ENCODE data around the gene SLC15A2. TPM values are rescaled to one million over a fixed set of nuclear protein-coding genes. Genes with fewer than 3 reads are reported as not detected.

Gene SLC15A2
- total RNA-seq, 2 experiments from 2014 or later = 0.69 to 0.75 TPM

DNA sequence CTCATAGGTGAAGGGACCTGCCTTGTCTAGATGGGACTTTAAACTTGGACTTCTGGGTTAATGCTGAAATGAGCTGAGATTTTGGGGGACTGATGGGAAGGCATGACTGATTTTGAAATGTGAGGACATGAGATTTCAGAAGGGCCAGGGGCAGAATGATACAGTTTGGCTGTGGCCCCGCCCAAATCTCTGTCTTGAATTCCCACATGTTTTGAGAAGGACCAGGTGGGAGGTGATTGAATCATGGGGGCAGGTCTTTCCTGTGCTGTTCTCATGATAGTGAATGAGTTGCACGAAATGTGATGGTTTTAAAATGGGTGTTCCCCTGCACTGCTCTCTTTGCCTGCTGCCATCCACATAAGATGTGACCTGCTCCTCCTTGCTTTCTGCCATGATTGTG lies 85.0 kb downstream of the SLC15A2 start:
- H3K4me3 Mint-ChIP-seq = no peak overlapping the region
- H3K27me3 Mint-ChIP-seq = no peaks in the 10 kb centered on the region
- intact Hi-C loops (cut with DNase I, micrococcal nuclease) = no loop called here
- Histone ChIP-seq H3K27me3 (ENCODE audit: control insufficient read depth in 1 of 2, insufficient read depth in 2 of 2, low read length in 2 of 2) (no peaks in the 10 kb centered on the region), H3K27ac (ENCODE audit: low read depth in 1 of 2, low read length in 2 of 2) (no peak overlapping the region), H3K36me3 (ENCODE audit: insufficient read depth, low read length) (no peaks in the 10 kb centered on the region), H3K4me1 (ENCODE audit: insufficient read depth, low read length) (no peaks in the 10 kb centered on the region), H3K4me3 (ENCODE audit: low read length) (no peak overlapping the region), H3K9me3 (ENCODE audit: control insufficient read depth in 1 of 2, insufficient read depth in 1 of 2, low read length in 2 of 2) (peaks cover 7 to 10% of the 10 kb centered on the region in 2 experiments)
- H3K36me3 Mint-ChIP-seq (ENCODE audit: low read depth) = peaks cover 7% of the 10 kb centered on the region
- TF ChIP-seq, protein P1, sequence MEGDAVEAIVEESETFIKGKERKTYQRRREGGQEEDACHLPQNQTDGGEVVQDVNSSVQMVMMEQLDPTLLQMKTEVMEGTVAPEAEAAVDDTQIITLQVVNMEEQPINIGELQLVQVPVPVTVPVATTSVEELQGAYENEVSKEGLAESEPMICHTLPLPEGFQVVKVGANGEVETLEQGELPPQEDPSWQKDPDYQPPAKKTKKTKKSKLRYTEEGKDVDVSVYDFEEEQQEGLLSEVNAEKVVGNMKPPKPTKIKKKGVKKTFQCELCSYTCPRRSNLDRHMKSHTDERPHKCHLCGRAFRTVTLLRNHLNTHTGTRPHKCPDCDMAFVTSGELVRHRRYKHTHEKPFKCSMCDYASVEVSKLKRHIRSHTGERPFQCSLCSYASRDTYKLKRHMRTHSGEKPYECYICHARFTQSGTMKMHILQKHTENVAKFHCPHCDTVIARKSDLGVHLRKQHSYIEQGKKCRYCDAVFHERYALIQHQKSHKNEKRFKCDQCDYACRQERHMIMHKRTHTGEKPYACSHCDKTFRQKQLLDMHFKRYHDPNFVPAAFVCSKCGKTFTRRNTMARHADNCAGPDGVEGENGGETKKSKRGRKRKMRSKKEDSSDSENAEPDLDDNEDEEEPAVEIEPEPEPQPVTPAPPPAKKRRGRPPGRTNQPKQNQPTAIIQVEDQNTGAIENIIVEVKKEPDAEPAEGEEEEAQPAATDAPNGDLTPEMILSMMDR (IDR thresholded peaks at IDR 0.05) = no peak
- H3K27ac Mint-ChIP-seq = no peak overlapping the region
- ChIA-PET POLR2A (no interaction called here), CTCF (no interaction called here)
- ATAC-seq (ENCODE audit: poor library complexity) (no peak), DNase-seq (no peak)
- H3K4me1 Mint-ChIP-seq (ENCODE audit: low read depth) = no peaks in the 10 kb centered on the region
- peaks cover 11% of the 10 kb centered on the region for H3K9me3 Mint-ChIP-seq

DNA sequence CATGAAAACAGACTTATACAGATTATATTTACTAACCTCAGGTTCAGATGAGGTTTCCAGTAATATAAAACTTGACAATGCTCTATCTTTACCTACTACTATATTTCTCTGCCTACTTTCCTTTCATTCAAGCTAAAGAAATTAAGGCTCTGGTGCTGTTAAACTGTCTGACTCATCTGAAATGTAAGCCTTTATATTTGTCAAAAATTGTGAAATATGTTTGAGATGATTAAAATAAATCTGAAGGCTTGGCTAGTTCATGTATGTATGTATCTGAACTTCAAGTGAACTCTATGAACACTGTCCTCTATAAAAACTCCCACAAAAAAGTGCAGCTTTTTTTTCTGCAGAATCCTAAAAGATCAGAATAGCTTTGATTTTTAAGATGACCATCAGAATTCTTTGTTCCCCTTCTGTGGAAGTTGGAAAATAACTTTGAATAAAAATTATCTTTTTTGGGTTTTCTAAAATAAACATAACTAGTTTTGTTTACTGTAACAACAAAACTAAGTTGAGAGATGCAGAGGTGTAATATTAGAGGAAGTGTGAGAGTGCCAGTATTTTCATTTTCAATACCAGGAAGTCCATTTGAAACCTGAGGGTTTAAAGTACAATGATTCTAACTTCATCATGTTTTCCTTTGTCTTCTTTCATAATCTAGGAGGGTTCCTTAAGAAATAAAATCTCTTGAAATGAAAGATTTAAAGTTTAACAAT lies 85.7 kb downstream of the SLC15A2 start:
- Histone ChIP-seq H3K27me3 (ENCODE audit: control insufficient read depth in 1 of 2, insufficient read depth in 2 of 2, low read length in 2 of 2) (no peaks in the 10 kb centered on the region), H3K27ac (ENCODE audit: low read depth in 1 of 2, low read length in 2 of 2) (no peak overlapping the region), H3K4me1 (ENCODE audit: insufficient read depth, low read length) (no peaks in the 10 kb centered on the region), H3K9me3 (ENCODE audit: control insufficient read depth in 1 of 2, insufficient read depth in 1 of 2, low read length in 2 of 2) (peaks cover 7 to 10% of the 10 kb centered on the region in 2 experiments), H3K4me3 (ENCODE audit: low read length) (no peak overlapping the region), H3K36me3 (ENCODE audit: insufficient read depth, low read length) (no peaks in the 10 kb centered on the region)
- ATAC-seq (ENCODE audit: poor library complexity) (no peak), DNase-seq (no peak)
- Mint-ChIP-seq H3K36me3 (ENCODE audit: low read depth) (peaks cover 7% of the 10 kb centered on the region), H3K27me3 (no peaks in the 10 kb centered on the region), H3K4me1 (ENCODE audit: low read depth) (no peaks in the 10 kb centered on the region), H3K9me3 (peaks cover 11% of the 10 kb centered on the region), H3K27ac (no peak overlapping the region), H3K4me3 (no peak overlapping the region)
- intact Hi-C loops (cut with DNase I, micrococcal nuclease) = no loop called here
- CTCF ChIA-PET = no interaction called here
- POLR2A ChIA-PET = no interaction called here
- TF ChIP-seq, protein P1 (IDR thresholded peaks at IDR 0.05) = no peak

DNA sequence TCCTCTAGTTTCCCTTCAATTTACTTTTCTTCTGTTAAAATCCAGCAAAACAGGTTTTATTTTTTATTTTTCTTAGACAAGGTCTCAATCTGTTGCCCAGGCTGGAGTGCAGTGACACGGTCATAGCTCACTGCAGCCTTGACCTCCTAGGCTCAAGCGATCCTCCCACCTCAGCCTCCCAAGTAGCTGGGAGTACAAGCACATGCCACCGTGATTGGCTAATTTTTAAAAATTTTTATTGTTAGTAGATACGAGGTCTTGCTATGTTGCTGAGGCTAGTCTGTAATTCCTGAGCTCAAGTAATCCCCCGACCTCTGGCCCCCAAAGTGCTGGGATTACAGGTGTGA lies 86.2 kb downstream of the SLC15A2 start:
- Mint-ChIP-seq H3K27me3 (no peaks in the 10 kb centered on the region), H3K4me1 (ENCODE audit: low read depth) (no peaks in the 10 kb centered on the region), H3K27ac (no peak overlapping the region), H3K9me3 (peaks cover 8% of the 10 kb centered on the region), H3K4me3 (no peak overlapping the region), H3K36me3 (ENCODE audit: low read depth) (peaks cover 7% of the 10 kb centered on the region)
- H3K27me3 ChIP-seq (ENCODE audit: control insufficient read depth in 1 of 2, insufficient read depth in 2 of 2, low read length in 2 of 2) = no peaks in the 10 kb centered on the region
- no peaks in the 10 kb centered on the region for H3K4me1 ChIP-seq (ENCODE audit: insufficient read depth, low read length)
- no peak for ATAC-seq (ENCODE audit: poor library complexity)
- TF ChIP-seq, protein P1 (IDR thresholded peaks at IDR 0.05) = no peak
- POLR2A ChIA-PET = no interaction called here
- H3K36me3 ChIP-seq (ENCODE audit: insufficient read depth, low read length) = no peaks in the 10 kb centered on the region
- H3K27ac ChIP-seq (ENCODE audit: low read depth in 1 of 2, low read length in 2 of 2) = no peak overlapping the region
- H3K9me3 ChIP-seq (ENCODE audit: control insufficient read depth in 1 of 2, insufficient read depth in 1 of 2, low read length in 2 of 2) = peaks cover 7 to 10% of the 10 kb centered on the region in 2 experiments
- DNase-seq = no peak
- CTCF ChIA-PET = no interaction called here
- intact Hi-C loops (cut with DNase I, micrococcal nuclease) = no loop called here
- no peak overlapping the region for H3K4me3 ChIP-seq (ENCODE audit: low read length)

All from CD4-positive, alpha-beta T cell (primary cell).